HCT116 (cell line): ENCODE measurements around the gene SEPHS2. TPM values are rescaled to one million over a fixed set of nuclear protein-coding genes. Genes with fewer than 3 reads are reported as not detected.

Source experiments
- ATAC-seq: fragments of 200-7000 bp; cut with Tn5 transposase; 2 replicates; pipeline ENCODE4 v1.9.1; 2020; ENCODE audit warnings: mild to moderate bottlenecking, moderate library complexity
- BruUV-seq: library from RNA; stranded (reverse); fragments of 400-500 nt; replicated peaks from 2 replicates; lab custom pipeline; 2021; lab: Mats Ljungman, UMichigan
- CTCF ChIA-PET: fragments of 300-600 bp; sonication (Branson Sonifier 250); formaldehyde crosslinking; loops from one replicate; lab custom pipeline; 2021; ENCODE audit warnings: antibody characterized with exemption; lab: Charles Lee
- POLR2A ChIA-PET: fragments of 300-600, 350-600 bp; sonication (Branson Sonifier 250); formaldehyde crosslinking; loops from one replicate; lab custom pipeline; 2021; ENCODE audit warnings: antibody characterized with exemption; lab: Charles Lee
- RAD21 ChIA-PET, 2 experiments: fragments of 300-600 bp; sonication (Branson Sonifier 250); formaldehyde crosslinking; loops; one replicate each; lab custom pipeline; 2023; ENCODE audit warnings: low total read pairs in 2 of 2; ENCODE audit not compliant: uncharacterized antibody in 2 of 2, unreplicated experiment in 2 of 2, low non-redundant PET in 1 of 2; lab: Charles Lee
- DNase-seq: peaks from one replicate; pipeline ENCODE4 v3.0.0-alpha.2; 2010; ENCODE audit warnings: low read depth, low spot score
- H2AFZ ChIP-seq: fragments of 200-600 bp; shearing (Covaris generic), sonication (generic); 2 replicates; pipeline ENCODE4 v1.6.1; 2017; ENCODE audit warnings: low read depth, mixed run types, mixed read lengths, antibody characterized with exemption, low read length; ENCODE audit not compliant: poor library complexity, severe bottlenecking
- H3K27ac ChIP-seq: 2 replicates; pipeline ENCODE4 v1.5.1; 2012; ENCODE audit warnings: low read depth, low read length
- H3K27me3 ChIP-seq: fragments of 200-600 bp; sonication (generic); 2 replicates; pipeline ENCODE4 v1.6.1; 2016; ENCODE audit warnings: mixed run types, low read length, mixed read lengths; ENCODE audit not compliant: insufficient read depth
- H3K36me3 ChIP-seq, 2 experiments: fragments of 200-500 bp in 1 of 2; fragments of 200-600 bp in 1 of 2; sonication (Bioruptor generic) in 1 of 2; sonication (generic) in 1 of 2; 2 replicates each; pipeline versions ENCODE4 v1.5.1 to v1.6.1; 2014 to 2016; ENCODE audit warnings: low read length in 2 of 2, inconsistent platforms in 1 of 2, mixed read lengths in 1 of 2, mixed run types in 1 of 2; ENCODE audit not compliant: insufficient read depth in 2 of 2, control insufficient read depth in 1 of 2
- H3K4me1 ChIP-seq, 2 experiments: fragments of 200-600 bp in 1 of 2; sonication (generic) in 1 of 2; 2 replicates each; pipeline versions ENCODE4 v1.5.1 to v1.6.1; 2012 to 2017; ENCODE audit warnings: low read length in 2 of 2, inconsistent platforms in 1 of 2, mild to moderate bottlenecking in 1 of 2, mixed read lengths in 1 of 2, mixed run types in 1 of 2, moderate library complexity in 1 of 2; ENCODE audit not compliant: insufficient read depth in 2 of 2, control insufficient read depth in 1 of 2
- H3K4me2 ChIP-seq: fragments of 200-600 bp; sonication (generic); 2 replicates; pipeline ENCODE4 v1.6.1; 2017; ENCODE audit warnings: mixed run types, low read length, mixed read lengths
- H3K4me3 ChIP-seq, 2 experiments: fragments of 200-600 bp in 1 of 2; sonication (generic) in 1 of 2; replicated peaks in 1 of 2; 2 replicates each; pipeline ENCODE4 v1.5.1; 2011 to 2016; ENCODE audit warnings: low read length in 2 of 2, control low read depth in 1 of 2, low read depth in 1 of 2, mild to moderate bottlenecking in 1 of 2, mixed read lengths in 1 of 2, mixed run types in 1 of 2
- H3K79me2 ChIP-seq: fragments of 200-600 bp; sonication (generic); 2 replicates; pipeline ENCODE4 v1.6.1; 2017; ENCODE audit warnings: mild to moderate bottlenecking, mixed run types, low read length, moderate library complexity, mixed read lengths; ENCODE audit not compliant: insufficient read depth
- H3K9ac ChIP-seq: fragments of 200-600 bp; sonication (generic); 2 replicates; pipeline ENCODE4 v1.6.1; 2016; ENCODE audit warnings: low read length, mixed read lengths
- H3K9me2 ChIP-seq: fragments of 200-600 bp; sonication (generic), shearing (Covaris generic); 2 replicates; pipeline ENCODE4 v1.6.1; 2017; ENCODE audit warnings: mixed run types, mild to moderate bottlenecking, moderate library complexity; ENCODE audit not compliant: insufficient read depth
- H3K9me3 ChIP-seq, 2 experiments: fragments of 200-500 bp in 1 of 2; fragments of 200-600 bp in 1 of 2; sonication (Bioruptor generic) in 1 of 2; sonication (generic) in 1 of 2; 2 replicates each; pipeline ENCODE4 v1.6.1; 2014 to 2017; ENCODE audit warnings: low read length in 2 of 2, mixed read lengths in 2 of 2, inconsistent platforms in 1 of 2, low read depth in 1 of 2, mild to moderate bottlenecking in 1 of 2, mixed run types in 1 of 2, moderate library complexity in 1 of 2; ENCODE audit not compliant: control insufficient read depth in 1 of 2, insufficient read depth in 1 of 2
- H4K20me1 ChIP-seq: fragments of 200-600 bp; sonication (generic), shearing (Covaris generic); 2 replicates; pipeline ENCODE4 v1.6.1; 2017; ENCODE audit warnings: mixed run types, mild to moderate bottlenecking, moderate library complexity; ENCODE audit not compliant: insufficient read depth
- EGR1 ChIP-seq: IDR thresholded peaks from 2 replicates; pipeline ENCODE4 v1.6.1; 2012; ENCODE audit warnings: low read depth
- EZH2 ChIP-seq: fragments of 200-600 bp; sonication (generic); IDR thresholded peaks from 2 replicates; pipeline ENCODE4 v1.6.1; 2017; ENCODE audit warnings: antibody characterized with exemption, mixed run types
- EZH2phosphoT487 ChIP-seq: fragments of 200-600 bp; IDR thresholded peaks from 2 replicates; pipeline ENCODE4 v1.6.1; 2018; ENCODE audit warnings: antibody characterized with exemption, borderline replicate concordance
- FOSL1 ChIP-seq: IDR thresholded peaks from 2 replicates; pipeline ENCODE4 v1.6.1; 2012; ENCODE audit warnings: low read depth
- JUND ChIP-seq: IDR thresholded peaks from 2 replicates; pipeline ENCODE4 v1.6.1; 2012
- POLR2AphosphoS5 ChIP-seq: IDR thresholded peaks from 2 replicates; pipeline ENCODE4 v1.6.1; 2011; ENCODE audit warnings: mild to moderate bottlenecking, low read depth, low read length, moderate library complexity
- RAD21 ChIP-seq: IDR thresholded peaks from 2 replicates; pipeline ENCODE4 v1.6.1; 2012; ENCODE audit warnings: low read depth, mild to moderate bottlenecking
- SIN3A ChIP-seq: IDR thresholded peaks from 2 replicates; pipeline ENCODE4 v1.6.1; 2012; ENCODE audit warnings: low read depth
- SP1 ChIP-seq: IDR thresholded peaks from 2 replicates; pipeline ENCODE4 v1.6.1; 2012; ENCODE audit warnings: low read depth
- SRF ChIP-seq: IDR thresholded peaks from 2 replicates; pipeline ENCODE4 v1.6.1; 2012; ENCODE audit warnings: low read depth
- TCF7L2 ChIP-seq: IDR thresholded peaks from 2 replicates; pipeline ENCODE4 v1.7.0; 2011; ENCODE audit warnings: borderline replicate concordance, inconsistent platforms; ENCODE audit not compliant: insufficient read depth, insufficient read length; ENCODE audit errors: extremely low read depth
- ZFX ChIP-seq: fragments of 450-650 bp; IDR thresholded peaks from 2 replicates; pipeline ENCODE4 v1.6.1; 2017
- ZNF274 ChIP-seq: fragments of 200-500 bp; sonication (Bioruptor generic); IDR thresholded peaks from 2 replicates; pipeline ENCODE4 v1.6.1; 2014; ENCODE audit warnings: mild to moderate bottlenecking, low read depth, low read length, inconsistent platforms
- intact Hi-C: fragments of 100-400 bp; cut with micrococcal nuclease; formaldehyde crosslinking; loops from 2 replicates; pipeline ENCODE4 v1.10.0; 2022
- total RNA-seq: library from RNA; stranded (reverse); gene quantifications from one replicate; pipeline ENCODE4 v1.2.1, GENCODE V29; 2021; ENCODE audit not compliant: unreplicated experiment
- TF ChIP-seq, protein P1 (sequence below): IDR thresholded peaks from 2 replicates; pipeline ENCODE4 v1.6.1; 2012
- TF ChIP-seq, protein P2 (sequence below): IDR thresholded peaks from 2 replicates; pipeline ENCODE4 v1.6.1; 2011; ENCODE audit warnings: mild to moderate bottlenecking, low read length, moderate library complexity; ENCODE audit not compliant: insufficient replicate concordance; ENCODE audit errors: extremely low read depth

SEPHS2 gene
- total RNA-seq, 1 experiment from 2014 or later = 51.3 TPM

DNA sequence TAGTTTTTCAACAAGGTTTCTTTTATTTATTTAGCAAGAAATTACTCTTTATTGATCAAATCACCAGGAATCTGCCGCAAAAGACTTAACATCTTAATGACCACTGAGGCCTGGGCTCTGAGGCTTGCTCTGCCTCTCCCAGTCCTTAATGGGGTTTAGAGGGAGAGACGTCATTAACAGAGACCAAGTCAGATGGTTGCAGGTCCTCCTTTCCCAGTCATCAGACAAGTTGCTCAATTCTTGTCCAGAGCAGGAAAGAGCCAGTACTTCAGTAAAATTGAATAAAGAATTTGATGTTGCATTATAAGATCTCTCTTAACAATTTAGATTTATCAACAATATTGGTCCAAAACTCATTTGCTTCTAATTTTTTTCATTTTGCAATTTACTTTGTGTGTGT lies 2.0 kb downstream of the SEPHS2 start:
- Histone ChIP-seq H3K27me3 (no peaks in the 10 kb centered on the region), H4K20me1 (no peaks in the 10 kb centered on the region), H3K27ac (no peak overlapping the region), H3K36me3 (peaks cover 2 to 8% of the 10 kb centered on the region in 2 experiments; a peak in 2 of 4 replicates), H3K4me3 (no peak overlapping the region), H3K9ac (no peak overlapping the region), H3K9me2 (no peaks in the 10 kb centered on the region), H3K4me2 (no peak overlapping the region), H3K4me1 (peaks cover 5 to 20% of the 10 kb centered on the region in 2 experiments), H3K79me2 (peaks cover 12% of the 10 kb centered on the region; the same call in 1 of the 2 replicates), H2AFZ (no peak overlapping the region), H3K9me3 (no peaks in the 10 kb centered on the region)
- ChIA-PET RAD21 (interaction anchor here in 1 of 2 experiments (0.5 kb wide), 1 partner anchor 301 kb away, joined by 3 read pairs; no protein-coding TSS in a partner anchor), CTCF (no interaction called here), POLR2A (no interaction called here)
- TF ChIP-seq EGR1 = no peak
- no peak for TF ChIP-seq SIN3A
- TF ChIP-seq ZFX = no peak
- TF ChIP-seq TCF7L2 = no peak
- no peak for TF ChIP-seq RAD21
- TF ChIP-seq ZNF274 = no peak
- no peak for TF ChIP-seq POLR2AphosphoS5
- no peak for TF ChIP-seq FOSL1
- TF ChIP-seq, protein P1, sequence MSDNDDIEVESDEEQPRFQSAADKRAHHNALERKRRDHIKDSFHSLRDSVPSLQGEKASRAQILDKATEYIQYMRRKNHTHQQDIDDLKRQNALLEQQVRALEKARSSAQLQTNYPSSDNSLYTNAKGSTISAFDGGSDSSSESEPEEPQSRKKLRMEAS = no peak
- intact Hi-C loops = no loop called here
- no peak for ATAC-seq
- DNase-seq = no peak
- no TSS peak for BruUV-seq

DNA sequence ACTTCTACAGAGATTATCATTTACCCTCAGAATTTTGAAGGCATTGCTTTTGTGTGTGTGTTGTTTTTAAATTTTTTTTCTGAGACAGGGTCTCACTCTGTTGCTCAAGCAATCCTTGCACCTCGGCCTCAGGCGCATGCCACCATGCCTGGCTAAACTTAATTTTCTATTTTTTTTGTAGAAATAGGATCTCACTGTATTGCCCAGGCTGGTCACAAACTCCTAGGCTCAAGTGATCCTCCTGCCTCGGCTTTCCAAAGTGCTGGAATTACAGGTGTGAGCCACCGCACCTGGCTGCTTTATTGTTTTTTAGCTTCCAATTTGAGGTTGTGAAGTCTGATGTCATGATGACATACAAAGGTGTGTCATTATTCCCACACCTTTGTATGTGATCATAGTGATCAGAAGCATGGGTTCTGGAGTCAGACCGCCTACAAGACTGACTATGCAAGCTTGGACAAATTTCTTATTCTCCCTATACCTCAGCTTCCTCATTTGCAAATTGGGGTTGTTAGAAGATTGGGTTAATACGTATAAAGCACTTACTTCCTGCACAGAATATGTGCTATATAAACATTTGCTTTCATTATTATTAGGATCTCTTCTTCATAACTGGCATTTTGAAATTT lies 5.8 kb downstream of the SEPHS2 start:
- POLR2A ChIA-PET = no interaction called here
- H3K9me3 ChIP-seq = no peaks in the 10 kb centered on the region
- RAD21 ChIA-PET = no interaction called here
- H3K79me2 ChIP-seq = peaks cover 9% of the 10 kb centered on the region; the same call in 1 of the 2 replicates
- ATAC-seq (no peak), DNase-seq (no peak)
- no peak overlapping the region for H3K27ac ChIP-seq
- H3K4me1 ChIP-seq = peaks cover 0 to 4% of the 10 kb centered on the region in 2 experiments; a peak in 2 of 4 replicates
- intact Hi-C loops = no loop called here
- no peak overlapping the region for H2AFZ ChIP-seq
- BruUV-seq = no TSS peak
- no peak overlapping the region for H3K9ac ChIP-seq
- TF ChIP-seq EZH2phosphoT487 (no peak), SP1 (no peak), SIN3A (no peak), SRF (no peak), ZNF274 (no peak), JUND (no peak), EZH2 (no peak)
- TF ChIP-seq, protein P2, sequence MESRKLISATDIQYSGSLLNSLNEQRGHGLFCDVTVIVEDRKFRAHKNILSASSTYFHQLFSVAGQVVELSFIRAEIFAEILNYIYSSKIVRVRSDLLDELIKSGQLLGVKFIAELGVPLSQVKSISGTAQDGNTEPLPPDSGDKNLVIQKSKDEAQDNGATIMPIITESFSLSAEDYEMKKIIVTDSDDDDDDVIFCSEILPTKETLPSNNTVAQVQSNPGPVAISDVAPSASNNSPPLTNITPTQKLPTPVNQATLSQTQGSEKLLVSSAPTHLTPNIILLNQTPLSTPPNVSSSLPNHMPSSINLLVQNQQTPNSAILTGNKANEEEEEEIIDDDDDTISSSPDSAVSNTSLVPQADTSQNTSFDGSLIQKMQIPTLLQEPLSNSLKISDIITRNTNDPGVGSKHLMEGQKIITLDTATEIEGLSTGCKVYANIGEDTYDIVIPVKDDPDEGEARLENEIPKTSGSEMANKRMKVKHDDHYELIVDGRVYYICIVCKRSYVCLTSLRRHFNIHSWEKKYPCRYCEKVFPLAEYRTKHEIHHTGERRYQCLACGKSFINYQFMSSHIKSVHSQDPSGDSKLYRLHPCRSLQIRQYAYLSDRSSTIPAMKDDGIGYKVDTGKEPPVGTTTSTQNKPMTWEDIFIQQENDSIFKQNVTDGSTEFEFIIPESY = no peak
- H3K4me3 ChIP-seq = no peak overlapping the region
- H3K27me3 ChIP-seq = no peaks in the 10 kb centered on the region
- H3K9me2 ChIP-seq = no peaks in the 10 kb centered on the region
- no peak overlapping the region for H3K4me2 ChIP-seq
- H3K36me3 ChIP-seq = peaks cover 2 to 8% of the 10 kb centered on the region in 2 experiments; a peak in 2 of 4 replicates
- CTCF ChIA-PET = interaction anchor here (1.6 kb wide), 1 partner anchor 10 kb away, joined by 6 read pairs; the partner anchor contains the start of gene DCTPP1
- H4K20me1 ChIP-seq = no peaks in the 10 kb centered on the region
